DLD1 (cell line): ENCODE results near the gene MEST.
"Not testable (repeated sequence)": the region's sequence is repeated elsewhere in the genome, so short reads cannot be mapped to it uniquely, and the experiment has no call there.

Experiments used
- in situ Hi-C: cut with HindIII; loops from 2 replicates; pipeline ENCODE4 v1.10.0; 2017; ENCODE audit warnings: low sequenced_read_pairs

The MEST gene

GRCh38 chr7:130491841-130492522, at the start of gene MEST:
Gene MEST, plus strand, starts transcription at chr7:130492085. Its CDS starts 229 bp downstream, at chr7:130492314.
- in situ Hi-C loops = no loop called here

DNA sequence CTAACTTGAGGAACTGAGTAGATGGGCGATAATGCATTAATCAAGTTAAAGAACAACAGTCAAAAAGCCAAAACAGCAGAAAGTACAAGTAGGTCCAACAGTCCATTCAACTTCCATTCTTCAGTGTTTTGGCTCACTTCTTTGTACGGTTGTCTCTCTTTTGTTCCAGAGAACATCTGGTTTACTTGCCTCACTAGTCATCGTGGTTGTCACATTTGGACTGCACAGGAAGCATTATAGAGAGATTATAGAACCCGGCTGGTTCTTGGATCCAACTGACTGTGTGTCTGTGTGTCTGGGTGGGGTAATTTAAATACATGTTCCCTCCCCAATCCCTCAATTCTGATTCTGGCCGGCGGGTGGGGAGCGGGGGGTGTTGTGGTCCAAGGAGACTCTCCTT, 49.3 kb upstream of the MEST start:
- in situ Hi-C loops = no loop called here

DNA sequence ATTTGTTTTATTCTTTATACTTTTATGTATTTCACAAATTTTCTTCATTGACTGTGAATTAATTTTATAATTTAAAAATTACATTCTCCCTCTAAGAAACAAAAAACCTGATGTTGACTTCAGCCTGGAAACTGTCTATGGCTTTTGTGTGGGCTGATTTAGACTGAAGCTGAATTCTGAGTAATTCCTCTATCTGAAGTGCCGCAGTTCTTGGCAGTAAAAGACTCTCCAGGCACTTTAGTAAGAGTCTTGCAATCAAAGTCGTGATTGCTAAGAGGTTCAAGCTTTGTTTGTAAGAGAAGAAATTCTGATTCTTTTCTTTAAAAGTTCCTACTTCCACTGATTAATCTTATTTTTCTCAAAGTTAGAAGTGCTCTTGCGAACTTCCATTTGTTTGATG, 47.7 kb upstream of the MEST start:
- in situ Hi-C loops = no loop called here

DNA sequence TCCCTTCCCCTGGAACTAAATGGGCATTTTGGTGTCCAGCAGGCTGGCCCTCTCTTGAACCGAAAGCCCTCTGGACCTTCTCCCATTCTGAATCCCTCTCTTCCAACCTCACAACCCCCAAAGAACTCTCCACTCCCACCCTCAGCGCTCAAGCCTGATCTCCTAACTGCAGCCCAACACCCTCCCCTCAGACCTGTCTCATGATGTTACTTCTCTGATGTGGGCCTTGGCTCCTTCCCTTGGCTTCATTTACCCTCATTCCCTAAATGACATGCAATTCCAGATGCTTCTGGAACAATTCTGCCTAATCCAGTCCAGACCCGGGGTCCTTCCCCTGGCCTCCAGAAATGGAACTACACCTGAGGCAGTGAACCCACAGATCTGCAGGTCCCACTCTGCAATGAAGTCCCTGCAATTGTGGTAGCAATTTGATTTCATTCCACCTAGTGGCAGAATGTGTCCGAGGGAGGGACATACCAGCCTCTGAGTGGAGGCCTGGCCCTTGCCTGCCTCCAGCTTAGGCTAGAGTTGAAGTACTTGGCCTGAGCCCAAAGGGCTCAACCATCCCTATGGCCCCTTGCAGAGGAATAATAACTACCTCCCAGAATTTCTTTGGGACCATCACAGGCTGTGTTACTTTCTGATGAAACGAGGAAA, 47.0 kb upstream of the MEST start:
- in situ Hi-C loops = no loop called here

DNA sequence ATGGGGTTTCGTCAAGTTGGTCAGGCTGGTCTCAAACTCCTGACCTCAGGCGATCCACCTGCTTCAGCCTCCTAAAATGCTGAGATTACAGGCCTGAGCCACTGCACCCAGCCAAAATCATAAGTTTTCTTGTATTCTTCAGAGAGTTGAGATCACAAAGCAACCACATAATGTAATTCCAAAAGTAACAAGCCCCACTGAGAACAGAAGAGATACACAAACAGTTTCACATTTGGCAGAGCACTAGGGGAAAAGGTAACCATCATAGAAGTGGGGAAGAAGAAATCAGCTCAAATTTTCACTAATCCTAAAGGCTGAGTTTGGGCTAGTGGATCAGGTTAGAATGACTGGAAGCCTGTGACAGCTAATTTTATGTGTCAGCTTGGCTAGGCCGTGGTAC, 45.6 kb upstream of the MEST start:
- in situ Hi-C loops = no loop called here

DNA sequence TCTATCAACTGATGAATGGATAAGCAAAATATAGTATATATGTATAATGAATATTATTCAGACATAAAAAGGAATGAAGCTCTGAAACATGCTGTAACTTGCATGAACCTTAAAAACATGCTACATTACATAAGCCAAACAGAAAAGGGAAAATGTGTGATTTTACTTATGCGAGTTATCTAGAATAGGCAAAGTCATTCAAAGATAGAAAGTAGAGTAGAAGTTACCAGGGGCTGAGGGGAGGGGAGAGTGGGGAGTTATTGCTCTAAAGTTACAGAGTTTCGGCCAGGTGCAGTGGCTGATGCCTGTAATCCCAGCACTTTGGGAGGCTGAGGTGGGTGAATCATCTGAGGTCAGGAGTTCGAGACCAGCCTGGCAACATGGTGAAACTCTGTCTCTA, 40.5 kb upstream of the MEST start:
- in situ Hi-C loops = not testable (repeated sequence)

DNA sequence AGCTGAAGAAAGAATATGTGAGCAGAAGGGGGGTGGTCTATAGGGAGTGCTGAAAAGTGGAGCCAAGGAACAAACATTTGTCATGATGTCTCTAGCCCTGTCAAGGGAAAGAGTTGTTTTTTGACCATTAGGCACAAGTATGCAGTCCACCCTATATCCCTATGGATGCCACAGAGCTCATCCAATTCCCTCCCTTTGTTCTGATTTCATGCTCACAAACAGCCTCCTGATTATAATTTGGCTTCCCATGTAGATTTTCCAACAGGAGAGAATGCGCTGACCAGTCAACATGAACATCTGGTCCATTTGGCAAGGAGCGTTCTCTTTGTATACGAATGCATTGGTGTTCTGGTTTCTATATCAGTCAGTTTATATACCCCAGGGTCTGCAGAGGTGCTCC, 38.9 kb upstream of the MEST start:
- in situ Hi-C loops = no loop called here

DNA sequence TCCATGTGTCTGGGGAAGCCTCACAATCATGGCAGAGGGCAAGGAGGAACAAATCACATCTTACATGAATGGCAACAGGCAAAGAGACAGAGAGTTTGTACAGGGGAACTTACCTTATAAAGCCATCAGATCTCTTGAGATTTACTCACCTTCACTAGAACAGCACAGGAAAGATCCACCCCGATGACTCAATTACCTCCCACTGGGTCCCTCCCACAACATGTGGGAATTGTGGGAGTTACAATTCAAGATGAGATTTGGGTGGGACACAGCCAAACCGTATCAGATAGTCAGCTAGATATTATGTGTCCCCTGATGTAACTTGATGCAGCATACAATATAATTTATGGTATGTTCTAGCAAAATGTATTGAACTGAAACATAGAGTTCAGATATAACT, 36.9 kb upstream of the MEST start:
- in situ Hi-C loops = no loop called here

DNA sequence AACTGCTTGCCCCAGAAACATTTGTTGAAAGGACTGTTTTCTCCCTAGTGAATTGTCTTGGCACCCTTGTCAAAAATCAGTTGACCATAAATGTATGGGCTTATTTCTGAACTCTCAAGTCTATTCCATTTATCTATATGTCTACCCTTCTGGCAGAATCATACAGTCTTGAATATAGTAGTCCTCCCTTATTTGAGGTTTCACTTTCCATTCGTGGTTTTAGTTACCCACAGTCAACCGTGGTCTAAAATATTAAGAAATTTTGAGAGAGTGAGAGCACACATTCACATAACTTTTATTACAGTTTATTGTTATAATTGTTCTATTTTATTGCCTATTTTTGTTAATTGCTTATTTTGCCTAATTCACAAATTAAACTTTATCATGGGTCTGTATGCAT, 33.6 kb upstream of the MEST start:
- in situ Hi-C loops = no loop called here

DNA sequence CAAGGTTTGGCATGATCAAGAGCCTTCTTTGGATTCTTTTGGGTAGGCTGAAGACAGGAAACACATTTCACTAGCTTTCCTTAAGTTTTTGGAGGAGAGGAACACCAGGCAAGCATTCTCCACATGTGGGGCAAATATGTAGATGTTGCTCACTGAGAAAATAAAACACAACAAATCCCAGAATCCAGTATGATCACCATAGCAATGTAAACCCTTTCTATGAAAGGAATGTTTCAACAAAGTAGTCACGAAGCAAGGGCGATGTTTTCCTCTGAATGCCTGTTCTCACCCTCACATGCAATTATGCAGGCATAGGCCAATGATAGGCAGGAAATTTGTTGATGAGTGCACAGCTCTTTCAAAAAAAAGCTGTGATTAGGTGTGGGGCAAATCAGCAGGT, 30.6 kb upstream of the MEST start:
- in situ Hi-C loops = no loop called here

DNA sequence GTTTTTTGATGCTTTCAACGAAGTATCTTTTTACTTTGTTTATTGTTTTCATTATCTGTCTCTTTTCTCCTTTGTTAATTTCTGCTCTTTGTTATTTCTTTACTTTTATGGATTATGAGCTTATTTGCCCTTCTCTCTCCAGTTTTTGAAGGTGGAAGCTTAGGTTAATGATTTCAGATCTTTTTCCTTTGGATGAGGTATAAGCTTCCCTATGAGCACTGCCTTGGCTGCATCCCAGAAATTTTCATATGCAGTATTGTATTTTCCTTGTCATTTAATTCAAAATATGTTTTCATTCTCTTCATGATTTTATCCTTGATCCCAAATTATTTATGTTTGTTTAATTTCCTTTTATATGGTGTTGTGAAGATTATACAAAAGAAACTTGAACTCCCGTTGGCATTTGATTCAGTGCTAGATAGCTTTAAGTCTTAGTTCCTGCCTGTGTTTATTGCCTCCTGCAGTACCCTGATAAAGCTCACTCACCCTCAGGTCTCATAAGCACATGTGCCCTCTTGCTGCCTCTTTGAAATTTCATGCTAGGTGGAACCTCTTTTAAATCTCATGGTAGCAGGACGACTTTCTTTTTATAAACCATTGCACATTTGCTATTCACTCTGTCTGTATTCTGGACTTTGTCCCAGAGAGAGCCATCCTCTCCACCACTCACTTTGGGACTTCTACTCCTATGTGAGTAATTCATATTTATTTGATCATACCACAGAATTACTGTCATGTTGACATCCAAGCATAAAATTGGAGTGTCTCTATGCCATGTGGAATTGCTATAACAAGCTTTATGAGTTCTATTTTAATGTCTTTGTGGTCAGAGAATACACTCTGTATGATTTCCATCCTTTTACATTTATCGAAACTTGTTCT, 28.1 kb upstream of the MEST start:
- in situ Hi-C loops = no loop called here

DNA sequence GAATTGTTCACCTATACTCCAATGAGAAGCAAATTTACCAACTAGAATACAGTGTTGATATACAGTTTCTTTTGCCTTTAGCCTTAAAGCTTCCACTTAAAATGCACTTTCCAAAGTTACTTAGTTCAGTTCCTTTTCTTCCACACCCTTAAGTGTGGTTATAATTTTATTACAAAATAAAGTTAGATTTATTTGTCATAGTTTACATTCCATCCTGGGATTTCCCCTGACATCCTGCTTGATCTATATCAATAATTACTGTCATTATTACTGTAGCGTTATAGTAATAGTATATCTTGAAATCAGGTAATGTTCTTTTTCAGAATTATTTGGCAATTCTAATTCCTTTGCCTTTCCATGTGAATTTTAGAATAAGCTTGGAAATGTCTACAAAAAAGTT, 23.3 kb upstream of the MEST start:
- in situ Hi-C loops = no loop called here

- in situ Hi-C loops = no loop called here
These were observed 19.9 kb upstream of the MEST start for GRCh38 chr7:130471974-130472373.

DNA sequence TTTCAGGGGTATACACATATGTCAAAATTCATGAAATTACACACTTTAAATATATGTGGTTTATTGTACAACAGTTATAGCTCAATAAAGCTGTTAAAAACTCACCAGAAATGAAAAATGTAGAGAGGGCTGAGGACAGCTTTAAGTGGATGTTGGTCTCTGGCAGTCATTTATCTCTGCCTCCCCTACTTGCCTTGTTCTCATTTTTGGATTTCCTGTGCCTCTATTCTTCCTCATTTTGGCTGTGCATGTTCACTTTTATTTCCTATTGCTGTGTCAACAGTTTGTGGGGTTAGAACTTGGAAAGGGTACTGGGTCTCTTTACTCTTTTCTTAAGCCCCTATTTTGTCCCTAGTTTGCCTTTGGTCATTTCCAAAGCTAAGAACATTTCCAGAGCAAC, 18.6 kb upstream of the MEST start:
- in situ Hi-C loops = no loop called here

DNA sequence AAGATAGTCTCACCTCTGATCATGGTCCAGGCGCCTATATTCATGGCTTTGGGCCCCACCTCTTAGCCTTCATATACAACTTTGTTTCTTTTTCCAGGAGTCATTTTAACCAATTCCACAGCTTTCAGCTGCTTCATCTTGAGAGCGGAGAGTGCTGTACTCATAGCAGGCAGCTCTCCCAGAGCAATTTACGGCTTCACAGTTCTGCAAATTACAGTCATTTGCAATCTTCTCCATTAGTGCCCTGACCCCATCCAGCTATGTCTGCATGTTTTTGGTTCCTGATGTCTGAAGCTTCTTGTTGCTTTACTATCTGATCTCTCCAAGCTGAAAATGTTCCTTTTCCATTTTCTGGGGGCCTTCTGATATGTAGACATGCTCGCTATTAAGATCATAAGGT, 18.0 kb upstream of the MEST start:
- in situ Hi-C loops = no loop called here

GRCh38 chr7:130475776-130476175, 16.1 kb upstream of the MEST start:
- in situ Hi-C loops = no loop called here

DNA sequence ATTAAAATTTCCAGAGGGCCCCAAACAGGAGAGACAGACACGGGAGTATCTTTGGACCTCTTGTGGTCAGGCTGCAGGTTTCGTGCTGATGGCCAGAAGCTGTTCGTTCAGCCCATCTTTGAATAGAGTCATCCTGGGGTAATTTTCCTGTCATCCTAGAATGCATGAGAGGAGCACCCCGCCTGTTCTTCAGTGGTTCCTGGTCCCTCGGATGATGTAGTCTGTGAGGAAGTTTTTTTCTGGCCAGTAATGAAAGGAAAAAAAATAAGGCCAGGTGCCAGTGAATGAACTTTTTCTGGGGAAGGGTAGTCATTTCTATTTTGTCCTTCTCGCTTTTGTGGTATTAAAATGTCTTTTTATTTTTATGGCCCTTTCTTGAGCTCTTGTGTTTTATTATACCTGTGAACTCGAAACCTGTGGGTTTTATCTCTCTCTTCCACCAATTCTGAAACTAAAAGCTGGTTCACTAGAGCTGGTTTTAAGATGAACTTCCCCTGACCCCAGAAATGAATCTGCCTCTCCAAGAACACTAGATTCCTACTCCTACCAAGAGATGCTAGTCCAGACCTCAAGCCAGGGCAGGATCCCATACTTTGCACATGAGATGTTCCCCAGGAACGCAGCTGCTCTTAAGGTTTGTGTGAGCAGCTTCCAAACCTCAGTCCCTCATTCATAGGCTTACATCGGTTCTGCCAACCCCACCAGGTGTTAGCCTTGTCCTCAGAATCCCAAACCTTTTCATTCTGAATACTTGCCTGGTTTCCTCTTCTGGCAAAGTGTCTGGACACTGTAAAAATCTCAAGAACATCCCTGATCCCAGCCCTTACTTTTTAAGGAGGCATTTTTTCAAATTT, 15.4 kb upstream of the MEST start:
- in situ Hi-C loops = no loop called here

DNA sequence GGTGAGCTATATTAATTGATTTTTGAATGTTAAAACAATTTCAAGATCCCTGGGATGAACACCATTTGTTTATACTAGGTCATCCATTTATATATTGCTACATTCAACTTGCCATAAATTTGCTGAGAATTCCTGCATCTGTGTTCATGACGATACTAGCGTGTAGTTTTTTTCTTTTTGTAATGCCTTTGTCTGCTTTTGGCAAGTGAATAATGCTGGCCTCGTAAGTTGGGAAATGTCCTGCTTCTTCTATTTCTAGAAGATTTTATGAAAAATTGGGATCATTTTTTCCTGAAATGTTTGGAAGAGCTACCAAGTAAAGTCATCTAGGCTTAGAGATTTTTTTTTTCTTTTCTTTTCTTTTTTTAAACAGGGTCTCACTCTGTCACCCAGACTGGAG, 12.9 kb upstream of the MEST start:
- in situ Hi-C loops = no loop called here

- in situ Hi-C loops = no loop called here
These were observed 12.0 kb upstream of the MEST start for GRCh38 chr7:130479716-130480400.

- in situ Hi-C loops = no loop called here
These were observed 10.0 kb upstream of the MEST start for GRCh38 chr7:130481898-130482297.
